T-cell (primary cell): Measurements from ENCODE around the gene MBP. TPM values are rescaled to one million over a fixed set of nuclear protein-coding genes. Genes with fewer than 3 reads are reported as not detected.

Experiments
- ATAC-seq, 4 experiments: fragments of 200-7000 bp in 3 of 4; fragments of 150-1000 bp in 1 of 4; cut with Tn5 transposase; replicated peaks in 1 of 4; 1 replicate in 3 of 4; 2 replicates in 1 of 4; pipeline ENCODE4 v1.10.0; 2021; ENCODE audit warnings: moderate library complexity in 3 of 4, mild to moderate bottlenecking in 2 of 4, moderate number of reproducible peaks in 1 of 4
- CTCF ChIA-PET, 2 donors: fragments of 300-600 bp; sonication (Branson Sonifier 250); formaldehyde crosslinking; loops; one replicate each; lab custom pipeline; 2022; ENCODE audit warnings: antibody characterized with exemption in 2 of 2; lab: Charles Lee
- POLR2A ChIA-PET, 2 donors: fragments of 300-600 bp; sonication (Branson Sonifier 250); formaldehyde crosslinking; loops; one replicate each; lab custom pipeline; 2022; ENCODE audit warnings: antibody characterized with exemption in 2 of 2; lab: Charles Lee
- DNase-seq, 35 experiments: peaks; one replicate each; pipeline versions ENCODE4 v3.0.0 to v3.0.0-alpha.2; 2013 to 2023
- H3K27ac ChIP-seq: one replicate; pipeline ENCODE4 v1.5.1; 2013; ENCODE audit warnings: low read length
- H3K27me3 ChIP-seq, 2 experiments: replicated peaks in 1 of 2; 1 replicate in 1 of 2; 2 replicates in 1 of 2; pipeline versions ENCODE4 v1.6.1 to v1.7.0; 2013; ENCODE audit warnings: low read length in 1 of 2, mixed read lengths in 1 of 2; ENCODE audit not compliant: control insufficient read depth in 2 of 2, insufficient read depth in 2 of 2; ENCODE audit errors: extremely low read depth in 1 of 2
- H3K36me3 ChIP-seq, 2 donors: 1 replicate in 1 of 2; 2 replicates in 1 of 2; pipeline versions ENCODE4 v1.6.1 to v1.7.0; 2013; ENCODE audit warnings: low read length in 1 of 2; ENCODE audit not compliant: control insufficient read depth in 2 of 2, insufficient read depth in 1 of 2; ENCODE audit errors: extremely low read depth in 1 of 2
- H3K4me1 ChIP-seq, 2 experiments: 1 replicate in 1 of 2; 2 replicates in 1 of 2; pipeline versions ENCODE4 v1.6.1 to v1.7.0; 2013; ENCODE audit warnings: low read length in 2 of 2, mixed read lengths in 1 of 2; ENCODE audit not compliant: insufficient read depth in 2 of 2, control insufficient read depth in 1 of 2; ENCODE audit errors: extremely low read depth in 1 of 2
- H3K4me3 ChIP-seq, 2 donors: 1 replicate in 1 of 2; 2 replicates in 1 of 2; pipeline versions ENCODE4 v1.5.1 to v1.7.0; 2013; ENCODE audit warnings: mild to moderate bottlenecking in 2 of 2, low read length in 1 of 2, moderate library complexity in 1 of 2; ENCODE audit not compliant: control insufficient read depth in 1 of 2; ENCODE audit errors: extremely low read depth in 1 of 2
- H3K9me3 ChIP-seq: 2 replicates; pipeline ENCODE4 v1.7.0; 2013
- H3K27ac Mint-ChIP-seq, 2 donors: one replicate each; pipeline ENCODE4 v1.8.0; 2020 to 2021; ENCODE audit warnings: mild to moderate bottlenecking in 2 of 2, mixed read lengths in 2 of 2
- H3K27me3 Mint-ChIP-seq, 2 donors: one replicate each; pipeline ENCODE4 v1.8.0; 2021 to 2022; ENCODE audit warnings: mixed read lengths in 2 of 2
- H3K36me3 Mint-ChIP-seq: one replicate; pipeline ENCODE4 v1.8.0; 2021; ENCODE audit warnings: mixed read lengths
- H3K4me1 Mint-ChIP-seq, 3 donors: one replicate each; pipeline ENCODE4 v1.8.0; 2020 to 2022; ENCODE audit warnings: mixed read lengths in 3 of 3, mild to moderate bottlenecking in 1 of 3
- H3K4me3 Mint-ChIP-seq, 3 donors: one replicate each; pipeline ENCODE4 v1.8.0; 2020 to 2022; ENCODE audit warnings: mild to moderate bottlenecking in 3 of 3, mixed read lengths in 3 of 3, moderate library complexity in 3 of 3
- H3K9me3 Mint-ChIP-seq, 3 donors: one replicate each; pipeline ENCODE4 v1.8.0; 2020 to 2022; ENCODE audit warnings: mixed read lengths in 3 of 3
- WGBS: methylation state at CpG from one replicate; pipeline ENCODE4 v1.1.5; 2013; ENCODE audit warnings: missing lambda C conversion rate; ENCODE audit not compliant: insufficient coverage; 5-methylcytosine and 5-hydroxymethylcytosine counted together
- total RNA-seq, 35 experiments: library from RNA in 6 of 35; stranded (reverse) in 6 of 35; fragments of 120-200 nt in 1 of 35; gene quantifications; one replicate each; pipeline versions ENCODE4 v1.2.1 to v1.2.4 and lab custom pipeline; 2013 to 2026

Gene MBP
- total RNA-seq, 5 donors from 2014 or later (not counting 1 experiment from before 2014, with no cell fraction given) = 114 to 185 (median 152) TPM

- H3K9me3 Mint-ChIP-seq = no peaks in the 10 kb centered on the region
- H3K4me1 Mint-ChIP-seq = peaks cover 7 to 10% (median 8%) of the 10 kb centered on the region in 3 donors
- no CpG with 5 or more reads among the region's 7 CpGs for WGBS
- Histone ChIP-seq H3K27me3 (peaks cover 0 to 5% of the 10 kb centered on the region in 2 experiments), H3K36me3 (no peaks in the 10 kb centered on the region), H3K4me1 (peaks cover 0 to 4% of the 10 kb centered on the region in 2 experiments), H3K9me3 (no peaks in the 10 kb centered on the region), H3K4me3 (no peak overlapping the region), H3K27ac (no peak overlapping the region)
- H3K36me3 Mint-ChIP-seq = no peaks in the 10 kb centered on the region
- no peak overlapping the region for H3K27ac Mint-ChIP-seq
- DNase-seq (no peak), ATAC-seq (no peak)
- ChIA-PET CTCF (interaction anchor here in 1 of 2 donors (1.9 kb wide), 1 partner anchor 13 kb away, joined by 8 read pairs; no protein-coding TSS in a partner anchor), POLR2A (interaction anchor here in 1 of 2 donors (0.7 kb wide), 1 partner anchor 1982 kb away, joined by 3 read pairs; no protein-coding TSS in a partner anchor)
- H3K4me3 Mint-ChIP-seq = no peak overlapping the region
- H3K27me3 Mint-ChIP-seq = no peaks in the 10 kb centered on the region
These were observed 136.7 kb downstream of the MBP start for GRCh38 chr18:76995896-76996295.

DNA sequence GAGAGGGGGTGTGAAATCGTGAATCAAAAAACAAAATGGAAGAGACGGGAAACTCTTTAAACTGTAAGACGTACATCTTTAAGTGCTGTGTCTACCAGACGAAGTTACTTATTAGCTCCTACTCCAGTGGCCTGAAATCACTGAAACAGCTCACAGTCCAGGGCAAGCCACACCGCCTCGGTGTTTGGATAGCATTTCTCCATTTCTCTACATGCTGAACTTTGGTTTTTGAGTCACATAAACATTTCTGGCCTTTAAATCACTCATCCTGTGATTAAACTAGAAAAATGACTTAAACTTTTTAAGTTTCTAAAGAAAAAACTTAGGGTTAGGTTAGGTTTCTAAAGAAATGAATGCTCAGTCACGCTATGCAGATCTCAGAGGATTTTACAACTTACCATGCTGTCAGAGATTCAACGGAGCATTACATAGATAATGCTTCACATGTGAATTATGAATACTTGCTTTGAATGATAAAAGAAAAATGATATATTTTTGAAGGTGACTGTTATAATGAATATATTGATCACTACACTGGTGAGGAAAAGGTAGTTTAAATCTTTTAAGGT is 138.4 kb downstream of the MBP start:
- H3K27me3 ChIP-seq = peaks cover 0 to 5% of the 10 kb centered on the region in 2 experiments
- ATAC-seq (no peak), DNase-seq (no peak)
- ChIA-PET POLR2A (no interaction called here), CTCF (interaction anchor here in 1 of 2 donors (2.0 kb wide), 1 partner anchor 11 kb away, joined by 4 read pairs; no protein-coding TSS in a partner anchor)
- H3K9me3 ChIP-seq = no peaks in the 10 kb centered on the region
- no peak overlapping the region for H3K4me3 ChIP-seq
- no CpG with 5 or more reads among the region's 8 CpGs for WGBS
- no peak overlapping the region for H3K4me3 Mint-ChIP-seq
- no peaks in the 10 kb centered on the region for H3K9me3 Mint-ChIP-seq
- no peak overlapping the region for H3K27ac ChIP-seq
- no peaks in the 10 kb centered on the region for H3K4me1 ChIP-seq
- no peaks in the 10 kb centered on the region for H3K36me3 ChIP-seq
- H3K27me3 Mint-ChIP-seq = no peaks in the 10 kb centered on the region
- H3K27ac Mint-ChIP-seq = no peak overlapping the region
- peaks cover 0 to 13% (median 0%) of the 10 kb centered on the region in 3 donors for H3K4me1 Mint-ChIP-seq
- H3K36me3 Mint-ChIP-seq = no peaks in the 10 kb centered on the region

- Mint-ChIP-seq H3K27me3 (no peaks in the 10 kb centered on the region), H3K9me3 (no peaks in the 10 kb centered on the region), H3K4me3 (no peak overlapping the region), H3K4me1 (peaks cover 0 to 13% (median 0%) of the 10 kb centered on the region in 3 donors), H3K36me3 (no peaks in the 10 kb centered on the region), H3K27ac (no peak overlapping the region)
- no peak overlapping the region for H3K4me3 ChIP-seq
- DNase-seq (no peak), ATAC-seq (no peak)
- H3K27me3 ChIP-seq = peaks cover 0 to 7% of the 10 kb centered on the region in 2 experiments
- no peaks in the 10 kb centered on the region for H3K36me3 ChIP-seq
- H3K27ac ChIP-seq = no peak overlapping the region
- 90% methylated on average over 10 of the region's 11 CpGs for WGBS
- no peaks in the 10 kb centered on the region for H3K9me3 ChIP-seq
- POLR2A ChIA-PET = no interaction called here
- CTCF ChIA-PET = interaction anchor here (1.2 to 2.0 kb wide), 2 partner anchors 10 kb away, joined by 3 to 4 read pairs; no protein-coding TSS in a partner anchor
- no peaks in the 10 kb centered on the region for H3K4me1 ChIP-seq
These were observed 139.0 kb downstream of the MBP start for GRCh38 chr18:76993573-76993972.

- no peaks in the 10 kb centered on the region for H3K27me3 Mint-ChIP-seq
- H3K27me3 ChIP-seq = peaks cover 0 to 7% of the 10 kb centered on the region in 2 experiments
- H3K4me3 ChIP-seq = no peak overlapping the region
- no peak overlapping the region for H3K27ac Mint-ChIP-seq
- DNase-seq (no peak), ATAC-seq (no peak)
- no peak overlapping the region for H3K27ac ChIP-seq
- peaks cover 0 to 13% (median 0%) of the 10 kb centered on the region in 3 donors for H3K4me1 Mint-ChIP-seq
- no peaks in the 10 kb centered on the region for H3K36me3 ChIP-seq
- no peaks in the 10 kb centered on the region for H3K9me3 ChIP-seq
- H3K9me3 Mint-ChIP-seq = no peaks in the 10 kb centered on the region
- POLR2A ChIA-PET = no interaction called here
- H3K4me3 Mint-ChIP-seq = no peak overlapping the region
- H3K4me1 ChIP-seq = no peaks in the 10 kb centered on the region
- WGBS = 96% methylated on average over 3 of the region's 6 CpGs
- H3K36me3 Mint-ChIP-seq = no peaks in the 10 kb centered on the region
- CTCF ChIA-PET = interaction anchor here (1.2 to 2.0 kb wide), 2 partner anchors 9 to 11 kb away, joined by 3 to 4 read pairs; no protein-coding TSS in a partner anchor
These were observed 139.5 kb downstream of the MBP start for GRCh38 chr18:76993085-76993382.

DNA sequence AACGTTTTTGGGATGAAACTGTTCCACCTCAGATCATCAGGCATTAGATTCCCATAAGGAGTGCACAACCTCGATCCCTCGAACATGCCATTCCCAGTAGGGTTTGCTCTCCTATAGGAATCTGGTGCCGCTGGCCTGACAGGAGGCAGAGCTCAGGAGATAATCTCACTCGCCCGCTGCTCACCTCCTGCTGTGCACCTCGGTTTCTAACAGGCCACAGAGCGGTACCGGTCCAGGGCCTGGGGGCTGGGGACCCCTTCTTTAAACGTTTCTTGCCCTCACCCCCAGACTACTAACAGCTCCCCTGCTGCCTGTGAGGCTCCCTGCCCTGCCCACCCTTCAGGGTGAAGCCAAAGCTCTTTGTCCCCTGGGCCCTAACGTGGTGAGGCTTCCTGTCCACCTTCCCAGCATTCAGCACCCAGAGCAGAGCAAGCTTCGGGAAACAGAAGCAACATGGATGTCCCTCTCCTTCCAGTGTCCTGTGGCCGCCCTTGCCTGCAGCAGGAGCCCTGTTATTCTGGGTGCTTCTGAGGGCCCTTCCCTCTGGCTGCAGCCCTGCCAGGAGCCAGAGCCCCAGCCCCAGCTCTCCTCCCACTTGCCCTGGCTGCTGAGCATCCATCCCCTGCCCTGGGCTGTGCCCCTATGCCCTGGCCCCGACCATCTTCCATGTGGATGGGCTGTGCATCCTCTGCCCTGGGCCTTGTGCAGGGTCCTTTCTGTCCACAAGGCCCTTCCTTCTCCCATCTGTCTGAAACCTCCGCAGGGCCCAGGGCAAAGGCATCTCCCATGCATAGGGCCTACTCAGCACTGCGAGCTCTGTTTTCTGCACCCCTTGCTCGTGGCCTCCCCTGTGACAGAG is 140.1 kb downstream of the MBP start:
- Histone ChIP-seq H3K27ac (no peak overlapping the region), H3K27me3 (peaks cover 0 to 7% of the 10 kb centered on the region in 2 experiments), H3K4me1 (no peaks in the 10 kb centered on the region), H3K9me3 (no peaks in the 10 kb centered on the region), H3K36me3 (no peaks in the 10 kb centered on the region), H3K4me3 (no peak overlapping the region)
- ChIA-PET CTCF (interaction anchor here (1.0 to 2.0 kb wide), 3 partner anchors 8 to 12 kb away, joined by 3 to 4 read pairs (median 3); no protein-coding TSS in a partner anchor), POLR2A (no interaction called here)
- 86% methylated on average over 17 of the region's 17 CpGs for WGBS
- Mint-ChIP-seq H3K9me3 (no peaks in the 10 kb centered on the region), H3K36me3 (no peaks in the 10 kb centered on the region), H3K27ac (no peak overlapping the region), H3K27me3 (no peaks in the 10 kb centered on the region), H3K4me1 (peaks cover 0 to 13% (median 0%) of the 10 kb centered on the region in 3 donors), H3K4me3 (no peak overlapping the region)
- DNase-seq (no peak), ATAC-seq (no peak)

GRCh38 chr18:76991021-76991688 is 141.4 kb downstream of the MBP start:
- H3K27me3 ChIP-seq = peaks cover 0 to 2% of the 10 kb centered on the region in 2 experiments
- Mint-ChIP-seq H3K4me3 (no peak overlapping the region), H3K9me3 (no peaks in the 10 kb centered on the region), H3K27ac (no peak overlapping the region), H3K27me3 (no peaks in the 10 kb centered on the region), H3K4me1 (peaks cover 0 to 13% (median 0%) of the 10 kb centered on the region in 3 donors), H3K36me3 (no peaks in the 10 kb centered on the region)
- H3K9me3 ChIP-seq = no peaks in the 10 kb centered on the region
- H3K27ac ChIP-seq = no peak overlapping the region
- ATAC-seq (no peak), DNase-seq (no peak)
- no peaks in the 10 kb centered on the region for H3K36me3 ChIP-seq
- ChIA-PET POLR2A (interaction anchor here in 1 of 2 donors (0.6 kb wide), 1 partner anchor 159 kb away, joined by 4 read pairs; no protein-coding TSS in a partner anchor), CTCF (interaction anchor here in 1 of 2 donors (0.6 kb wide), 1 partner anchor 657 kb away, joined by 3 read pairs; no protein-coding TSS in a partner anchor)
- 90% methylated on average over 12 of the region's 20 CpGs for WGBS
- H3K4me1 ChIP-seq = no peaks in the 10 kb centered on the region
- no peak overlapping the region for H3K4me3 ChIP-seq
